Glutamatergic neuron (in vitro differentiated cells): ENCODE results near the gene CAMTA1. TPM values are rescaled to one million over a fixed set of nuclear protein-coding genes. Genes with fewer than 3 reads are reported as not detected.

ENCODE experiments used
- DNase-seq: peaks from one replicate; pipeline ENCODE4 v3.0.0; 2022
- H3K27ac Mint-ChIP-seq: one replicate; pipeline ENCODE4 v1.8.0; 2020; ENCODE audit warnings: mild to moderate bottlenecking, mixed read lengths, inconsistent platforms; ENCODE audit not compliant: unreplicated experiment
- H3K27me3 Mint-ChIP-seq: one replicate; pipeline ENCODE4 v1.8.0; 2020; ENCODE audit warnings: mild to moderate bottlenecking, moderate library complexity, mixed read lengths, inconsistent platforms; ENCODE audit not compliant: unreplicated experiment
- H3K36me3 Mint-ChIP-seq: one replicate; pipeline ENCODE4 v1.8.0; 2020; ENCODE audit warnings: mild to moderate bottlenecking, mixed read lengths, inconsistent platforms; ENCODE audit not compliant: unreplicated experiment
- H3K4me1 Mint-ChIP-seq: one replicate; pipeline ENCODE4 v1.8.0; 2020; ENCODE audit warnings: mild to moderate bottlenecking, low read depth, mixed read lengths, inconsistent platforms; ENCODE audit not compliant: unreplicated experiment
- H3K4me3 Mint-ChIP-seq: one replicate; pipeline ENCODE4 v1.8.0; 2020; ENCODE audit warnings: mild to moderate bottlenecking, mixed read lengths, inconsistent platforms; ENCODE audit not compliant: unreplicated experiment
- H3K9me3 Mint-ChIP-seq: one replicate; pipeline ENCODE4 v1.8.0; 2020; ENCODE audit warnings: mild to moderate bottlenecking, moderate library complexity, mixed read lengths, inconsistent platforms; ENCODE audit not compliant: unreplicated experiment
- total RNA-seq: library from RNA; stranded (reverse); fragmentation: NEBNext Ultra II Directional; extraction: Animal tissue kit (Norgen Biotek cat#: 25700); gene quantifications from one replicate; pipeline ENCODE4 v1.2.1, GENCODE V29; 2021; ENCODE audit not compliant: unreplicated experiment
- TF ChIP-seq, protein P1 (sequence below): fragments of 200-600 bp; sonication (generic); IDR thresholded peaks from one replicate; pipeline ENCODE4 v1.5.0; 2021; ENCODE audit not compliant: partially characterized antibody, unreplicated experiment

CAMTA1 gene
- total RNA-seq, 1 donor from 2014 or later = 77.2 TPM

DNA sequence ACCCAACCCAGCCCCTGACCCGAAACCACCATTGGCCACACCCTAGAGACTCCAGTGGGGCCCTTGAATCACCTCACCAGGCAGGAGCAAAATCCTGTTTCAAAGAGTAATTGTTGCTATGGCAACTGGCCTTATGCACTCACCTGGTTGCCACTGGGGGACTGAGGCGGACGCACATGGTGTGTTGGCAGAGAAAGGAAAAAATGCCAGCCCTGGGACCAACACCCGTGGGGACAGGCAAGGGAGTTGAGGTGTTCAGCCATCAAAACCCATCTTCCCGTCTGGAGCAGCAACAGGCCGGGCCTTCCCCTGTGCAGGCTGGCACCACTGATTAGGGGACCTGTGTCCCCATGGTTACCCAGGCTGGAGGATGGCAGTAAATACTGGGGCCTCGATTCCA, 590.1 kb downstream of the CAMTA1 start:
- Mint-ChIP-seq H3K27me3 (no peaks in the 10 kb centered on the region), H3K36me3 (no peaks in the 10 kb centered on the region), H3K4me1 (peaks cover 6% of the 10 kb centered on the region), H3K4me3 (no peak overlapping the region), H3K27ac (no peak overlapping the region), H3K9me3 (no peaks in the 10 kb centered on the region)
- DNase-seq = no peak
- TF ChIP-seq, protein P1, sequence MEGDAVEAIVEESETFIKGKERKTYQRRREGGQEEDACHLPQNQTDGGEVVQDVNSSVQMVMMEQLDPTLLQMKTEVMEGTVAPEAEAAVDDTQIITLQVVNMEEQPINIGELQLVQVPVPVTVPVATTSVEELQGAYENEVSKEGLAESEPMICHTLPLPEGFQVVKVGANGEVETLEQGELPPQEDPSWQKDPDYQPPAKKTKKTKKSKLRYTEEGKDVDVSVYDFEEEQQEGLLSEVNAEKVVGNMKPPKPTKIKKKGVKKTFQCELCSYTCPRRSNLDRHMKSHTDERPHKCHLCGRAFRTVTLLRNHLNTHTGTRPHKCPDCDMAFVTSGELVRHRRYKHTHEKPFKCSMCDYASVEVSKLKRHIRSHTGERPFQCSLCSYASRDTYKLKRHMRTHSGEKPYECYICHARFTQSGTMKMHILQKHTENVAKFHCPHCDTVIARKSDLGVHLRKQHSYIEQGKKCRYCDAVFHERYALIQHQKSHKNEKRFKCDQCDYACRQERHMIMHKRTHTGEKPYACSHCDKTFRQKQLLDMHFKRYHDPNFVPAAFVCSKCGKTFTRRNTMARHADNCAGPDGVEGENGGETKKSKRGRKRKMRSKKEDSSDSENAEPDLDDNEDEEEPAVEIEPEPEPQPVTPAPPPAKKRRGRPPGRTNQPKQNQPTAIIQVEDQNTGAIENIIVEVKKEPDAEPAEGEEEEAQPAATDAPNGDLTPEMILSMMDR = no peak

DNA sequence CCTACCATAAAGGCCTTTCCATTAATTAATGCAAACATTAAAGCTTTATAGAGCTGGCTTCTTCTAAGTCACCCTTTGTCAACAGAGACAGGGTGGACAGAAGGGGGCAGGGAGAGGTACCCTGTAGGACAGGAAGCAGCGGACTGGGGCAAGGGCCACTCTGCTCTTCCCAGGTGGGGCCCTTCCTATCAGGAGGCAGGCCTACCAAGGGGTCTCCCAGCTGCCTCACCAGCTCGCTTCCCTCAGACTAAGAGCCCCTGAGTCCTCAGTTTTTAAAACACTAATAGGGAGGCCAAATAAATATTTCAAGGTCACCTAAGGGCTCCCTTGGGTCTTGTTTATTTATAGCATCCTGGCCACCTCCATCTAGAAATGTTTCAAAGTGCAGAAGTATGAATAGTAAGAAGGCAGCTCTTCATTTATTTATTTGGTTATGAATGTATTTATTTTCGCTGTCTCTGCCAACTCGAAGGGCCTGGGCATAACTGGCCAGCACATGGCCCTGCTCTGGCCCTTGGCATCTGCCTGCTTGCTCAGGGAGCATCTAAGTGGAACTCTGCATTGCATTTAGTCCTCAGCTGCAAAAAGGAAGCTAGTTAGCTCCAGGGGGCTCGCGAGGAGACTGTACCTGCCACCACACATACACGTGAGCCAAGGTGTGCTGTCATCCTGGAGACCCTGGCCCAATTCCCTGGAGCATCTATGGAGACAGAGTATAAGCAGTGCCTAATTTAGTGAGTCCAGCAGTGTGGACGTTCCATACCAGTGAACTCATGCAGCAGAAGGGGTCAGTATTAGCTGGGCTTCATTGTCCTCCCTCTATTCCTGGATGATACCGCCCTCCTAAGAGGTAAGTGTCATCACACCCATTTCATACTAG, 590.8 kb downstream of the CAMTA1 start:
- no peaks in the 10 kb centered on the region for H3K36me3 Mint-ChIP-seq
- H3K27ac Mint-ChIP-seq = no peak overlapping the region
- H3K4me3 Mint-ChIP-seq = no peak overlapping the region
- DNase-seq = no peak
- no peaks in the 10 kb centered on the region for H3K27me3 Mint-ChIP-seq
- H3K9me3 Mint-ChIP-seq = no peaks in the 10 kb centered on the region
- TF ChIP-seq, protein P1 = no peak
- H3K4me1 Mint-ChIP-seq = peaks cover 6% of the 10 kb centered on the region

DNA sequence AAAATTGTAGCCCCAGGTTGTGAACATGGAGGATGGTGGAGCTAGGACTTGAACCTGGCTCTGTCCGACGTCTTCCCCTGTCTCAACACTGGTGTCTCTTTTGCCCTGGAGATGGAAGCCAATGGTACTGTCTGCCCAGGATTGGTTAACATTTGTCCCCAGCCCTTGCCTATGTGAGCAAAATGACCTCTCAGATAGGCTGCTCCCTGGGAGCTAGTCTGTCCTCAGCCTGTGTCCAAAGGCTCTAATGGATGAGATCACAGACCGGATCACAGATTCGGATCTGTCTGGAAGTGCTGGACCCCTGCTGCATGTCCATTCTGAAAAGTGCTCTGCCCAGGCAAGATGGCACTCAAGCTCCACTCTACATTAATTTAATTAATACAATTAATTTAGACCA, 591.4 kb downstream of the CAMTA1 start:
- no peak overlapping the region for H3K4me3 Mint-ChIP-seq

DNA sequence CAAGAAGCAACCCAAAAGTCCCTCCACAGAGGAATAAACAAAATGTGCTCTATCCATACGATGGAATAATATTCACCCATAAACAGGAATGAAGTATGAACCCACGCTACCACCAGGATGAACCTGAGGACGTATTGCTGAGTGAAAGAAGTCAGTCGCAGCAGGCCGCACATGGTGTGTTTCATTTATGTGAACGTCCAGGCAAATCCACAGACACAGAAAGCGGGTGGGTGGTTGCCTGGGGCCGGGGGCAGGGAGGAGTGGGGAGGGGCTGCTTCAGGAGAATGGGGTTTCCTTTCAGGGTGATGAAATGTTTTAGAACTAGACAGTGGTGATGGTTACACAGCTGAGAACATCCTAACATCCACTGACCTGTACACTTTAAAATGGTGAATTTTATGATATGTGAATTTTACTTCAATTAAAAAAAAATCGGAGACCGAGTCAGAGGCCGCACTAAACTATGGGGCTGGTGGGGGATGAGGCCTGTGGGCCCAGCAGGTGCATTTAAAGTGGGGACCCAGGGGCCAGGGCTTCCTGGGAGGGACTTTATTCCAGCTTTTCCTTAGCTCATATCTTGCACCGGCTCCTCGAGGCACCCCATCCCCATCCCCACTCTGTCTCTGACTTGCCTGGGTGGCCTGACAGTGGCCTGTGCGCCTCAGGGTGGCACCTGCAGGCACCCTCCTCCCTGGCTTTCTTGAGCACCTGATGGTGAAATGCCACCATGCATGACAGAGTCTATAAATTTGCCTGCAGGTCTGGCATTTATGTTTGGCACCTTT, 593.3 kb downstream of the CAMTA1 start:
- TF ChIP-seq, protein P1 = no peak
- H3K36me3 Mint-ChIP-seq = no peaks in the 10 kb centered on the region
- no peaks in the 10 kb centered on the region for H3K27me3 Mint-ChIP-seq
- no peak for DNase-seq
- H3K27ac Mint-ChIP-seq = no peak overlapping the region
- H3K9me3 Mint-ChIP-seq = no peaks in the 10 kb centered on the region
- H3K4me3 Mint-ChIP-seq = no peak overlapping the region
- peaks cover 6% of the 10 kb centered on the region for H3K4me1 Mint-ChIP-seq

More for the DNA sequence above, 591.4 kb downstream of the CAMTA1 start:
- peaks cover 6% of the 10 kb centered on the region for H3K4me1 Mint-ChIP-seq
- TF ChIP-seq, protein P1 = no peak
- no peak overlapping the region for H3K27ac Mint-ChIP-seq
- no peaks in the 10 kb centered on the region for H3K9me3 Mint-ChIP-seq
- H3K36me3 Mint-ChIP-seq = no peaks in the 10 kb centered on the region
- no peak for DNase-seq
- H3K27me3 Mint-ChIP-seq = no peaks in the 10 kb centered on the region
